CD4-positive, alpha-beta T cell treated with Interleukin-15 for 4 hours (primary cell): ENCODE results near the gene NLRP7.
"Not testable (repeated sequence)": the region's sequence is repeated elsewhere in the genome, so short reads cannot be mapped to it uniquely, and the experiment has no call there.

ENCODE experiments used
- DNase-seq: peaks from one replicate; pipeline ENCODE4 v3.0.0-alpha.2; 2020; ENCODE audit warnings: low spot score

NLRP7 gene

GRCh38 chr19:54947381-54947780 is at the start of gene NLRP7:
Gene NLRP7 (minus strand): TSS chr19:54947530.
- no peak for DNase-seq

GRCh38 chr19:54995561-54995960 is 48.2 kb upstream of the NLRP7 start:
- no peak for DNase-seq

- DNase-seq = not testable (repeated sequence)
Observed at GRCh38 chr19:54989531-54989930, 42.2 kb upstream of the NLRP7 start.

GRCh38 chr19:54982562-54982961 is 35.2 kb upstream of the NLRP7 start:
- DNase-seq = not testable (repeated sequence)

- DNase-seq = peak; percentile 10
Observed at GRCh38 chr19:54973229-54974090, 26.1 kb upstream of the NLRP7 start.

- DNase-seq = not testable (repeated sequence)
Observed at GRCh38 chr19:54971446-54971845, 24.1 kb upstream of the NLRP7 start.

GRCh38 chr19:54969647-54970046 is 22.3 kb upstream of the NLRP7 start:
- DNase-seq = no peak

GRCh38 chr19:54967611-54968010 is 20.3 kb upstream of the NLRP7 start:
- DNase-seq = no peak

GRCh38 chr19:54965055-54965454 is 17.7 kb upstream of the NLRP7 start:
- not testable (repeated sequence) for DNase-seq

GRCh38 chr19:54959840-54960239 is 12.5 kb upstream of the NLRP7 start:
- DNase-seq = no peak

- DNase-seq = no peak
Observed at GRCh38 chr19:54955376-54955775, 8.0 kb upstream of the NLRP7 start.

- not testable (repeated sequence) for DNase-seq
Observed at GRCh38 chr19:54953345-54953713, 6.0 kb upstream of the NLRP7 start.

GRCh38 chr19:54952591-54953344 is 5.4 kb upstream of the NLRP7 start:
- DNase-seq = no peak

GRCh38 chr19:54950580-54950979 is 3.2 kb upstream of the NLRP7 start:
- not testable (repeated sequence) for DNase-seq

GRCh38 chr19:54949412-54949811 is 2.1 kb upstream of the NLRP7 start:
- no peak for DNase-seq

GRCh38 chr19:54943772-54944361 is 3.5 kb downstream of the NLRP7 start:
- DNase-seq = not testable (repeated sequence)

GRCh38 chr19:54939538-54939937 is 7.8 kb downstream of the NLRP7 start:
- not testable (repeated sequence) for DNase-seq

GRCh38 chr19:54938906-54939305 is 8.4 kb downstream of the NLRP7 start:
- DNase-seq = no peak

- DNase-seq = no peak
Observed at GRCh38 chr19:54937926-54938325, 9.4 kb downstream of the NLRP7 start.

- DNase-seq = no peak
Observed at GRCh38 chr19:54928299-54928698, 19.0 kb downstream of the NLRP7 start.

- no peak for DNase-seq
Observed at GRCh38 chr19:54923276-54923675, 24.1 kb downstream of the NLRP7 start.

- DNase-seq = no peak
Observed at GRCh38 chr19:54921082-54921481, 26.2 kb downstream of the NLRP7 start.
